Measurements from ENCODE around the gene ATL1. TPM values are rescaled to one million over a fixed set of nuclear protein-coding genes. Genes with fewer than 3 reads are reported as not detected.

The ATL1 gene
- total RNA-seq, 1 donor from 2014 or later, result 4.2 TPM

- peak; percentile 58 for TF ChIP-seq CTCF (IDR thresholded peaks at IDR 0.05; ENCODE audit: insufficient read depth, low read length, poor library complexity, severe bottlenecking)
- Histone ChIP-seq H3K36me3 (ENCODE audit: control insufficient read depth, insufficient read depth, low read length) (no peaks in the 10 kb centered on the region), H3K27me3 (ENCODE audit: control insufficient read depth, insufficient read depth, low read length) (no peaks in the 10 kb centered on the region), H3K4me3 (ENCODE audit: low read depth, low read length) (no peak overlapping the region)
- DNase-seq (ENCODE audit: low read depth), result no peak
Observed at GRCh38 chr14:50599700-50600444, 39.9 kb downstream of the ATL1 start.

GRCh38 chr14:50600849-50601248, 40.9 kb downstream of the ATL1 start:
- no peak for DNase-seq (ENCODE audit: low read depth)
- TF ChIP-seq CTCF (IDR thresholded peaks at IDR 0.05; ENCODE audit: insufficient read depth, low read length, poor library complexity, severe bottlenecking), result no peak
- no peak overlapping the region for H3K4me3 ChIP-seq (ENCODE audit: low read depth, low read length)
- no peaks in the 10 kb centered on the region for H3K36me3 ChIP-seq (ENCODE audit: control insufficient read depth, insufficient read depth, low read length)
- no peaks in the 10 kb centered on the region for H3K27me3 ChIP-seq (ENCODE audit: control insufficient read depth, insufficient read depth, low read length)

- no peak for DNase-seq (ENCODE audit: low read depth)
- no peaks in the 10 kb centered on the region for H3K27me3 ChIP-seq (ENCODE audit: control insufficient read depth, insufficient read depth, low read length)
- H3K4me3 ChIP-seq (ENCODE audit: low read depth, low read length), result no peak overlapping the region
- no peaks in the 10 kb centered on the region for H3K36me3 ChIP-seq (ENCODE audit: control insufficient read depth, insufficient read depth, low read length)
- no peak for TF ChIP-seq CTCF (IDR thresholded peaks at IDR 0.05; ENCODE audit: insufficient read depth, low read length, poor library complexity, severe bottlenecking)
Observed at GRCh38 chr14:50601394-50601793, 41.4 kb downstream of the ATL1 start.

GRCh38 chr14:50602035-50602434, 42.1 kb downstream of the ATL1 start:
- no peaks in the 10 kb centered on the region for H3K36me3 ChIP-seq (ENCODE audit: control insufficient read depth, insufficient read depth, low read length)
- TF ChIP-seq CTCF (IDR thresholded peaks at IDR 0.05; ENCODE audit: insufficient read depth, low read length, poor library complexity, severe bottlenecking), result no peak
- no peak for DNase-seq (ENCODE audit: low read depth)
- no peak overlapping the region for H3K4me3 ChIP-seq (ENCODE audit: low read depth, low read length)
- no peaks in the 10 kb centered on the region for H3K27me3 ChIP-seq (ENCODE audit: control insufficient read depth, insufficient read depth, low read length)

GRCh38 chr14:50603565-50603964, 43.6 kb downstream of the ATL1 start:
- Histone ChIP-seq H3K4me3 (ENCODE audit: low read depth, low read length) (no peak overlapping the region), H3K27me3 (ENCODE audit: control insufficient read depth, insufficient read depth, low read length) (no peaks in the 10 kb centered on the region), H3K36me3 (ENCODE audit: control insufficient read depth, insufficient read depth, low read length) (no peaks in the 10 kb centered on the region)
- no peak for TF ChIP-seq CTCF (IDR thresholded peaks at IDR 0.05; ENCODE audit: insufficient read depth, low read length, poor library complexity, severe bottlenecking)
- DNase-seq (ENCODE audit: low read depth), result no peak

- H3K36me3 ChIP-seq (ENCODE audit: control insufficient read depth, insufficient read depth, low read length), result no peaks in the 10 kb centered on the region
- TF ChIP-seq CTCF (IDR thresholded peaks at IDR 0.05; ENCODE audit: insufficient read depth, low read length, poor library complexity, severe bottlenecking), result no peak
- H3K27me3 ChIP-seq (ENCODE audit: control insufficient read depth, insufficient read depth, low read length), result no peaks in the 10 kb centered on the region
- DNase-seq (ENCODE audit: low read depth), result no peak
- H3K4me3 ChIP-seq (ENCODE audit: low read depth, low read length), result no peak overlapping the region
Observed at GRCh38 chr14:50605766-50606165, 45.8 kb downstream of the ATL1 start.
